NCI-H2196 treated with DMSO at 0.1 percent for 48 hours (cell line): ENCODE measurements around the gene SYNPO.

Experiments used
- DNase-seq: peaks from one replicate; lab custom pipeline; 2025; ENCODE audit not compliant: unreplicated experiment; lab: John Stamatoyannopoulos, UW

The SYNPO gene

DNA sequence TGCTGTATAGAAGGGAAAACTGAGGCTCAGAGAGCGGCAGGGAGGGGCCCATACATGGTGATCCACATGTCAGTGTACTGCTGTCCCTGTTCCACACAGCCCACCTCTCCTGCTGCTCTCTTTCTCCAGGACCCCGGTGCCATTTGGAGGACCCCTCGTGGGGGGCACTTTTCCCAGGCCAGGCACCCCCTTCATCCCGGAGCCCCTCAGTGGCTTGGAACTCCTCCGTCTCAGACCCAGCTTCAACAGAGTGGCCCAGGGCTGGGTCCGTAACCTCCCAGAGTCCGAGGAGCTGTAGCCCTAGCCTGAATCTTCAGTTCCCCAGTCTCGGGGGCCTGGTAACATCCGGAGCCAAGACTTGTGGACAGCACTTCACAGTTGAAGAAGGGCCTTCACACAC lies 36.1 kb downstream of the SYNPO start:
- DNase-seq, result no peak

DNA sequence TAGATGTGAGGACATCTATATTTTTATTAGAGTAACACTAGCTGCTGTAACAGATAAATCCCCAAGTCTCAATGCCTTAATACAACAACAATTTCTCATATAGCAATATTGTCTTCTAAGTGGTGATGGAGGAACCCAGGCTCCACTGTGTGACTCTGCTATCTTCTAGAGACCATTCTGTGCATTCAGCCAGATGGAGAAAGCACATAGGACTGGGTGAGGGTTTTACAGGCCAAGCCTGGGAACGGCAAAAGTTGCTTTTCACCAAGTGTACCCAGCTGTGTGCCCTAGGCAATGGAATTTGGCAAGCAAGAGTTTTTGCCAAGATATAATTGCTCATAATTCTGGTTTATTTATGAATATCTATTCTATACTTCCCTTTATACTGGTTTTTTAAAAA lies 48.7 kb downstream of the SYNPO start:
- no peak for DNase-seq

DNA sequence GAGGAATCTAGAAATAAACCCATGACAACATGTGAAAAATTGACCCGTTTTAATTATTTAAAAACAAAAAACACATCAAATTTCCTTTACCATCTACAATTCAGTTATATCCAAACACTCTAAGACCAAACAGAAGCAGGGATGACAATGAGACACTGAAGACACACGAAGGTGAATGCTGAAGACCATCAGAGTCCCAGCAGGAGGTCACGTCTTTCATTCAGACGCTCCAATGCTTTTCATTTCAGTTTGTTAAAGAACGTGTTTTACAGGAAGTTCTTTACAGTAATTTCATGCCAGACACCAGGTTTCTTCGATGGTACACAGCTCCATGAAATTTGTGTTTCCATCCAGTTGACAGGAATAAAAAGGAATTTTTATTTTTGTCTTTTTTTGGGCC lies 50.3 kb downstream of the SYNPO start:
- no peak for DNase-seq

DNA sequence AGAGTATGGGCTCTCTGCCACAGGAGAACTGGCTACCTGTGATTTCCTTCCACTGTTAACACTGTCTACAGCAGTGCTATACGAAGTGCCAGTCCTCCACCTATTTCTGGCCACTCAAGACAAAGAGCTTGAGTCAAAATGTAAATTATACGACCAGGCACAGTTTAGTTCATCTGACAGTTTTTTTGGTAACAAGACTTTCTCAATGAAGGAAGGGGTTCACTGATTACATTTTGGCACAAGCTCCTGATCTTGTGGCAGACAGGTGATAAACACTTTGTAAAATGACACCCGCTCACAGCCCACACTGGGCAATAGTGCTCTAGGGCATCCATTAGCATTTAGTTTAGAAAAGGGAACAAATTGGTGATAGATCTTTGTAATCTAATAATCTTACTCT lies 51.8 kb downstream of the SYNPO start:
- no peak for DNase-seq

DNA sequence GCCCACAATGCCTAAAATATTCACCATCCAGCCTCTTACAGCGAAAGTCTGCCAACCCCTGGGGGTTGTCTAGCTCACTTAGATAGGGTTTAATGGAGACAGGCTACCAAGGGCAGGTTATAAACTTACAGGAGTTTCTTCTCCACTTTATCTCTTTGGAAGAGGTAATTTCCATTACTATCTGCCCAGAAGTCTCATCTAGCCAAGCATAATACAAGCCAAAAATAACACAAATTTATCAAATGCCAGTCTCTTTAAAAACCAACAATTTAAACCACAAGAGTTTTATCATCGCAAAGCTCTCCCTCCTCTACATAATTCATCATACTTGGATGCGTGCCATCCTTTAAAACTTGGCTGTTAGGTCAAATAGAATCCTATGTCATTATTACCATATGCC lies 54.2 kb downstream of the SYNPO start:
- DNase-seq, result no peak

DNA sequence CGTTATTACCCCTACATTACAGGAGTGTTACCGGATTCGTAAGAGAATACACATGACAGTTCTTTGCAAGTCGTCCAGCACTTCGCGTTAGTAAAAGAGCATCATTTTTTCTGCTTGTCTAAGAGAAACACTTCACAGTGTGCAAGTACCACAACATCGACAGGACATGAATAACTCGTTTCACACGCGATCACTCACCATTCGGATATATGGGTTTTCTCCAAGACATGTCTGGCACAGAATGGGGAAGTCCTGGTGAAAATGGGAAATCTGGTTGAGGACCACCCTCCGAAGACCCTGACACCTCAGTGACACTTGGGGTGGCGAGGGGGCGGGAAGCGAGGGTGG lies 59.8 kb downstream of the SYNPO start:
- no peak for DNase-seq

DNA sequence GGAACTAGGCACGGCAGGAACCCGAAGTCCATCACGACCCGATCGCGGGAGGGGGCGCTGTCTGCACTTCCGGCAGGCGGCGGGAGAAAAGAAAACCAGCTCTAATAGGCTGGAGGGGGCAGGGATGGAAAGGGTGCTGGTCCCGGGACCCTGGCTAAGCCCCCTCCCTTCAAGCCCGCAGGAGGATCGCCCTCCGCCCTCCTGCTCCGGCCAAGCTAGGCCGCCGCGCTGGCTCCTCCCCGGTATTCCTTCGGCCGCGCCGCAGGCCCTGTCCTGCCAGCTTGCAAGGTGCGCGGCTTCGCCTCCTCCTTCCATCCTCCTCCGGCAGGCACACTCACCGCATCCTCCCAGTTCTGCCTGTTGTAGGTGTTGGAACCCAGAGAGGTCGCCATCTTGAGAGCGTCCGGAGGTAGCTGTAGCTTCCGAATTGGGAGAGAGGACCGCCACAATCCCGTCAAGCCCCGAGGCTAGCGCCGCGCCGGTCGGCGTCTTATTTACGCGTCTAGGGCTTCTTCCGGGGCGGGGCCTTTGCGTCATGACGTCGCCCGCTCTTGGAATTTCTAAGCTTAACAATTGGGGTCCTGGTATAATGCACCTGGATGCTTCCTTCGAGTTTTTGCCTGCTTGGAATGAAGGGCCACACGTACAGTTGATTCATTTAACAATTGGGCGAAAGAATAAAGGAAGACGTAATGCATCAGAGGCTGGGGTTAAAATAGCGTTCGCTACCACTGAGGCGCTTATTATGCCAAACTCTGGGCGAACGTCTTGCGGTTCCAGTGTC lies 60.3 kb downstream of the SYNPO start, which contains the start of gene RBM22:
Gene RBM22 (minus strand): TSS at position 469 of the 784 bp plus-strand sequence. CDS start 77 bp downstream, at position 392.
- DNase-seq, result peak; percentile 84

DNA sequence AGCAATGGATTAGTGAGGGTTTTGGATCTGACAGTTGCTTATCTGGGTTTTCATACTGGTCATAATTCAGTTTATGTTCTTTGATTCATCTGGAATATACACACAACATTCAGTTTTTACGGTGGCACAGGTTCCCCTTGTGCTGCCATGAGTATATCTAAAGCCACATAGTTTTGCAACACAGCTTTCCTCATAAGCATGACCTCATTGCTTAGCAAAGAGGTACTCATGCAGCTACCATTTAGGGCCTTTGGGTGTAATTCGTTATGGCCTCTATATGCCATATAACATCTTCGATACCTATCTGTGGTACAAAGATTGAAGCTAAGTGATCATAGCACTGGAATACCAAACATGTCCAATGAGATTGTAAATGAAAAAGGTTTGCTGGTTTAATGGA lies 63.3 kb downstream of the SYNPO start:
- no peak for DNase-seq

DNA sequence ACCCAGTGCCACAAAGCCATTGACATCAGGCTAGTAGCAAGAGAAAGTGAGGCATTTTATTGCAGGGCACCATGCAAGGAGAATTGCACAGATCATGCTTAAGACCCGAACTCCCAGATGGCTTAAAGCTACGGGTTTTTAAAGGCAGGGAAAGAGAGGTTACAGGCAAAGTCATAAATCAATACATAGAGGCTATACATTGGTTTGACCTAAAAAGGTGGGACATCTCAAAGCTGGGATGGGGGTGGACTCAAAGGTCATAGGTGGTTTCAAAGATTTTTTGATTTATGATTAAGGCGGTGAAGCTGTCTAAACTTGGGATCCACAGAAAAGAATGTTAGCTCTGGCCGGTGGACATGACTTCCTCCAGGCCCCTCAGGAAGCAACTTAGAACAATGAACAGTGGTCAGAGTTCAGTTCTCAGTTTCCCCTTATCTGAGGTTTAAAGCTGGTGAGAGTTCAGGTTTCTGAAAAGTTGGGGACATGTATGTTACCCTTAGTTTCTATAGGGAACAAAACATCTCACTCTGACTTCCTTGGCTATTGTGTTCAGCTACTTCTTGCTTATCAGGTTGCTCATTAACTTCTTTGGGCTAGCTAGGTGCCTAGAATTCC lies 66.4 kb downstream of the SYNPO start:
- no peak for DNase-seq
